ENCODE measurements around the gene L3MBTL3. TPM values are rescaled to one million over a fixed set of nuclear protein-coding genes. Genes with fewer than 3 reads are reported as not detected.

Gene L3MBTL3
- total RNA-seq, 2 donors from 2014 or later, result 7.7 to 25.0 TPM

GRCh38 chr6:129981598-129981997 lies 36.8 kb upstream of the L3MBTL3 start:
- DNase-seq (ENCODE audit: low spot score), result no peak
- Histone ChIP-seq H3K4me3 (no peak overlapping the region), H3K27me3 (replicated peaks; ENCODE audit: insufficient read depth) (no peaks in the 10 kb centered on the region), H3K36me3 (no peaks in the 10 kb centered on the region), H3K4me1 (replicated peaks) (no peaks in the 10 kb centered on the region), H3K9me3 (no peaks in the 10 kb centered on the region), H3K27ac (no peak overlapping the region)
- intact Hi-C loops (cut with DNase I), result no loop called here
- TF ChIP-seq CTCF (IDR thresholded peaks at IDR 0.05) (no peak), POLR2A (IDR thresholded peaks at IDR 0.05) (no peak), POLR2AphosphoS5 (IDR thresholded peaks at IDR 0.05) (no peak)
- 54% methylated on average over 2 of the region's 2 CpGs for WGBS

GRCh38 chr6:129989396-129989795 lies 29.0 kb upstream of the L3MBTL3 start:
- H3K4me1 ChIP-seq (replicated peaks), result no peaks in the 10 kb centered on the region
- no peak overlapping the region for H3K4me3 ChIP-seq
- no peaks in the 10 kb centered on the region for H3K27me3 ChIP-seq (replicated peaks; ENCODE audit: insufficient read depth)
- H3K9me3 ChIP-seq, result no peaks in the 10 kb centered on the region
- intact Hi-C loops (cut with DNase I), result no loop called here
- 76% methylated on average over 1 of the region's 1 CpG for WGBS
- TF ChIP-seq CTCF (IDR thresholded peaks at IDR 0.05) (no peak), POLR2A (IDR thresholded peaks at IDR 0.05) (no peak), POLR2AphosphoS5 (IDR thresholded peaks at IDR 0.05) (no peak)
- DNase-seq (ENCODE audit: low spot score), result no peak
- no peak overlapping the region for H3K27ac ChIP-seq
- no peaks in the 10 kb centered on the region for H3K36me3 ChIP-seq

GRCh38 chr6:129992881-129993280 lies 25.5 kb upstream of the L3MBTL3 start:
- Histone ChIP-seq H3K27me3 (replicated peaks; ENCODE audit: insufficient read depth) (no peaks in the 10 kb centered on the region), H3K36me3 (no peaks in the 10 kb centered on the region), H3K4me1 (replicated peaks) (no peaks in the 10 kb centered on the region), H3K4me3 (no peak overlapping the region), H3K27ac (no peak overlapping the region), H3K9me3 (no peaks in the 10 kb centered on the region)
- intact Hi-C loops (cut with DNase I), result no loop called here
- DNase-seq (ENCODE audit: low spot score), result no peak
- TF ChIP-seq POLR2AphosphoS5 (IDR thresholded peaks at IDR 0.05), result no peak
- no peak for TF ChIP-seq POLR2A (IDR thresholded peaks at IDR 0.05)
- TF ChIP-seq CTCF (IDR thresholded peaks at IDR 0.05), result no peak
- 66% methylated on average over 3 of the region's 3 CpGs for WGBS

GRCh38 chr6:129994410-129994809 lies 24.0 kb upstream of the L3MBTL3 start:
- TF ChIP-seq POLR2A (IDR thresholded peaks at IDR 0.05) (no peak), CTCF (IDR thresholded peaks at IDR 0.05) (no peak), POLR2AphosphoS5 (IDR thresholded peaks at IDR 0.05) (no peak)
- Histone ChIP-seq H3K9me3 (no peaks in the 10 kb centered on the region), H3K4me3 (no peak overlapping the region), H3K36me3 (no peaks in the 10 kb centered on the region), H3K27me3 (replicated peaks; ENCODE audit: insufficient read depth) (no peaks in the 10 kb centered on the region), H3K27ac (no peak overlapping the region), H3K4me1 (replicated peaks) (no peaks in the 10 kb centered on the region)
- no peak for DNase-seq (ENCODE audit: low spot score)
- 94% methylated on average over 4 of the region's 4 CpGs for WGBS
- intact Hi-C loops (cut with DNase I), result no loop called here

- H3K4me3 ChIP-seq, result no peak overlapping the region
- DNase-seq (ENCODE audit: low spot score), result no peak
- TF ChIP-seq POLR2AphosphoS5 (IDR thresholded peaks at IDR 0.05), result no peak
- TF ChIP-seq CTCF (IDR thresholded peaks at IDR 0.05), result no peak
- TF ChIP-seq POLR2A (IDR thresholded peaks at IDR 0.05), result no peak
- intact Hi-C loops (cut with DNase I), result no loop called here
- no peaks in the 10 kb centered on the region for H3K27me3 ChIP-seq (replicated peaks; ENCODE audit: insufficient read depth)
- no peak overlapping the region for H3K27ac ChIP-seq
- H3K36me3 ChIP-seq, result no peaks in the 10 kb centered on the region
- 41% methylated on average over 6 of the region's 6 CpGs for WGBS
- H3K4me1 ChIP-seq (replicated peaks), result no peaks in the 10 kb centered on the region
- H3K9me3 ChIP-seq, result no peaks in the 10 kb centered on the region
Observed at GRCh38 chr6:129996387-129996786, 22.0 kb upstream of the L3MBTL3 start.

Measured in prostate gland (tissue), 2 donors.